ENCODE data around the gene TMEM164.

Gene TMEM164

DNA sequence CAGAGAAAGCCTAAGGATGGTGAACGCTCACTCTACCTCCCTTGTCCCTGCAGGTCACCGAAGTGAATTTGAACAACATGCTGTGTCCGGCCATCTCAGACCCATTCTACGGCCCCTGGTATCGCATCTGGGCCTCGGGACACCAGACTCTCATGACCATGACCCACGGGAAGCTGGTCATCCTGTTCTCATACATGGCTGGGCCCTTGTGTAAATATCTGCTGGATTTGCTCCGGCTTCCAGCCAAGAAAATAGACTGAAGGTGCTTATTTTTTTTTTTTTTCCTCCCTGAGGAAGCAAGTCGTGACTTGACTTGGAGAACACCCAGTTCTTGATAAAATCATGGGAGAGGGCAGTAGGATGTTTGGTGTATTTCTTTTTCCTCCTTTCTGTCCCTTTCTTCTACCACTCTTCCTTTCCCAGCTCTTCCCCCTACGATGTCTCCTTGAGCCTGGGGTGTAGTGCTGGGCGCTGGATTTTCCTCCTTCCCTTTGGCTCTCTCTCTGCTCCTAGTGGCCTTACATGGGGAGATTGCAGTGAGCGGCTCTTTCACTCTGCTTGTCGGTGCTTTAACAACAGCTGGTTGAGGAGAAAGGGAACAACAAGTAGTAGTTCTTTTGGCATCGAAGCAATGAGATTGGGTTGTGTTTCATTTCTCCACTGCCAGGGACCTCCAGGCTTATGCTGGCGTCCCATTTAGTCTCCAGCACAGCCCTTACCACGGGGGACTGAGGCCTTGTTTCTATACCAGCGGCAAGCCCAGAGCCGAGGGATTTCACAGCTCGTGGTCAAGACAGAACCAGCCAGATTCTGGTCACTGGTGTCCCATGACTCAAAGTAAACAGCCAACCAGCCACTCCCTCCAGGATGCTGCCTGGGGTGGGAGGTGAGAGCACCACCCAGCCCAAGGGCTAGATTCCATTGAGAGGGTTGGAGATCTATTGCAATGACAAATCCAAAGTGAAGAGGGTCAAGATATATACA lies 170.6 kb downstream of the TMEM164 start:
- DNase-seq: no peak

DNA sequence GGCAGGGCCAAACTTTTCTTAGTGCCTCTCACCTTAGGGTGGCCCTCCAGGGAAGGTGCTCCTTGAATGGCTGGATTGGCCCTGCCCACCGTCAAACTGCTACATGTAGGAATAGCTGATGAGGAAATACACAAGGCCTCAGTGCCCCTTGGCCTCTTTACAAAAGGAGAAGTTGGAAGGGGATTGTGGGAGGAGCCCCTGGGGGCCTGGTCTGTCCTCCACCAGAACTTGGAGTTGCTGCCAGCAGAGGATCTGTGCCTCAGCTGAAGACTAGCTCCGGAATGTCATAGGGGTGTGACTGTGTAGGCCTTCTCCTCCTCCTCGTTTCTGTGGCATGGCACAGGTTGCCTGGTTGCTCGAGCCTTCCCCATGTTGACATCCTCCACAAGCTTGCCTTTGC lies 172.2 kb downstream of the TMEM164 start:
- no peak for DNase-seq

DNA sequence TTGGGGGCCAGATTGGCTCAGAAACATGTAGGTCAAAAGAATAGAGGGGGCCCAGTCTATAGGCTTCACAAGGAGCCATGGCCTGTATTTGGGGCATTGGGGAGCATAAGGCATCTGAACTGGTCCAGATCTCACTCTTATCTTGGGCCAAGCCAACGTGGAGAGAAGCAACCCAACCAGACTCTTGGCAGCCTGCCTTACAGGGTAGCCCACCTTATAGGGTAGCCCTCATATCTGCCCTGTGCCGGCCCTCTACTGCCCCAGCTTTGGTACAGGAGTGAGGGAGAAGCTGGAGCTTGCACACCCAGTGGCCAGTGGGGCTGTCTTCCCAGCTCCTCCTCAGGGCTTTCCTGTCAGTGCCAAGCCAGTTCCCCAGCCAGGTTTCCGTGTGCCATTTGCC lies 172.8 kb downstream of the TMEM164 start:
- no peak for DNase-seq

DNA sequence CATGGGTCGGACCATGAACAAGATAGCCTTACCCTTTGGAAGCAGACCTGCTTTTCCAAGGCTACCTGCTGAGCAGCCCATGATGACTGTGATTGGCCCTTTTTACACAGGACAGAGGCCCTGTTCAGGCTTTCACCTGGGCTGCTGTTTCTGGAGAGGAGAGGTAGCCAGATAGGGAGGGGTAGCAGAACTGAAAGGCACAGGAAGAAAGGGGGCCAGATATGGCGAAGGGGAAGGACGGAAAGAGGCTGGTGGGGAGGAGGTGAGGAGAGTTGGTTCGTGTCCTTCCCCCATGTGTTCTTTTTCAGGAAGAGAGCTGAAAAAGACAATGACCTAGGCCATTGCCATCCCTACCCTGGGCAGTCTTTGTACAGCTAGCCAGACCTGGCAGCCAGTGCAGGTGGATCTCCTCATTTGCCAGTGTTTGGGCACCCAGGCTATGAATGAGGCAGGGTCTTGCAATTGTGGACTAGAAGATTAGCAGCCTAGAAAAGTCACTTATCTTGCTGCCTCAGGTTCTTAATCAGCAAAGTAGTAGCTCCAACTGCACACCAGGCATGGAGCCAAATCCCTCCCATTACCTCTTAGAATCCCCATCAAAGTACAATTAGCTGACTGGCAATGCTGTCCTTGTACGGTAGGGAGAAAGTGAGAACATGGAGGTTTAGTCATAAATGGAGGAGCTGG lies 175.4 kb downstream of the TMEM164 start:
- DNase-seq: no peak

DNA sequence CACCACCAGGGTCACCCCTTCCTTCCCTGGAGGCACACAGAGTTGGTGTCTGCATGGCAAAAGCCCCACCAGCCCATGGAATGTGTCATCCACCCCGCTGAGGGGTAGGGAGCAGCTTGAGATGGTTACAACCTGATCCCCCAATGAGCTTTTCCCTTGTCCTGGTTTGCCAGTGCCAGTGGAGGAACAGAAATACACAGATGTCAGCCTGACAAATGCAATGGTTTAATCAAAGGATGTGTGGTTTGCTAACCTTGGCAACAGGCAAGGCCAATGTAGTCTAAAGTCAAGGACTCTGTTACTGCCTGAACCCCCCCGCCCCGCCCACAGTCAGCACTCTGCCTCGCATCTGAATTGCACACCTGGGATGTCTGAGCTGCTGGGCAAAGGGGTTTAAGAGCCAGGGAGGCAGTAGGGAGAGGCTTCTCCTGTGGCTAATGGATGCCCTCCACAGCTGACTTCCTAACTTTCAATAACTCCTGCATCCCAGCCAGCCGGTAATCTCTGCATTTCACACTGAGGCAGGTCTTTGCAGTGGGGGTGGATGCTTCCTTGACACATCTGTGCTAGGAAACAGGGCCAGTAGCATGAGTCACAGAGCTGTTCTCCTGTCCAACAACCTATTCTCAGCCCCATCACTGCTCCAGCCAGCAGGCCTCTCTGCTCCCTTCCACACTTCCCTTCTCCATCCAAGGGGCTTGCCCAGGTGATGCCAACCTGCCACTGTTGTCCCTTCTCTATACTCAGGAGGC lies 177.4 kb downstream of the TMEM164 start:
- peak; percentile 48 for DNase-seq

DNA sequence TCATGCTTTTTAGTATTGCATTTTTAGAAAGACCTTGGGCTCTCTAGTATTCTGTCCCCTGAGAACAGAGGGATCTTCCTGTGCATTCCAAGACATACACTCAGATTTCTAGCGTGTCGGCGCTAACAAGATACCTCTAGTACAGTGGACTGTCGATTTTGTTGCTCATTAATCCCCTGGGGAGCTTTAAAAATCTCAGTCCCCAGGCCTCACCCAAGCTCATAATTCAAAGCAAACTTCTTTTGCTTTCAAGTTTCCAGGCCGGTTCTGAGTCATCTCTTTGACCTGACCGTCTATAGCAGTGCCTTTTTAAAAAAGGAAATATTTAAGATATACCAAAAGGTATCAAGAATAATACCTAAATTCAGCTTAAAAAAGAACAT lies 178.0 kb downstream of the TMEM164 start:
- no peak for DNase-seq

DNA sequence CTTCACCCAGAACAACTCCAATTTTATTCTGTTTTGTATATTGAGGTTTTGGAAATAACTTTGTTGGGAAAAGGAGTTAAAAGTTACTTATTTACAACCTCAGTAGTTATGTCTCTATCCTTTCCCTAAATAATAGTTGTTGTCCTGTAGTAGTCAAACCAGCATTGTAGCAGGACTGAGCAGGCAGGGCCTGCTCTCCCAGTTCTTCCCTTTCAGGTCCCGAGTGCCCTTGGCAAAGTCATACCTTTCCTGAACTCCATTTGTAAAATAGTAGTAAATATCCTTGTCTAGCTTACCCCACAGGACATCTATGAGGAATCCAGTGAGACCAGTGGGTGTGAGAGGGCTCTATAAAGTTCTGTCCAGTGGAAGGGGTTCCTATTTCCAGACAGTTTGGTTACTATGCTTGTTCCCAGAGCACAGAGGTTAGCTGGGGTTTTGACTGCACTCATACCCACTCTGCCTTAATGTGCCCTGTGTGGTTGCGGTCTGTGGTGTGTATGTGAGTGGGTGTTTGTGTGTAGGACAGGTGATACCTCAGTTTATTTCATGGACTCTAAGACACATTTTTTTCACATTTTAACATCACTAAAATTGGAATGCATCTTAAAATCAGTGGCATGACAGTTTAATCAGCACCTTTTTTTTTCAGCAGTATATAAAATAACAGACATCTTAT lies 178.7 kb downstream of the TMEM164 start:
- DNase-seq: no peak

DNA sequence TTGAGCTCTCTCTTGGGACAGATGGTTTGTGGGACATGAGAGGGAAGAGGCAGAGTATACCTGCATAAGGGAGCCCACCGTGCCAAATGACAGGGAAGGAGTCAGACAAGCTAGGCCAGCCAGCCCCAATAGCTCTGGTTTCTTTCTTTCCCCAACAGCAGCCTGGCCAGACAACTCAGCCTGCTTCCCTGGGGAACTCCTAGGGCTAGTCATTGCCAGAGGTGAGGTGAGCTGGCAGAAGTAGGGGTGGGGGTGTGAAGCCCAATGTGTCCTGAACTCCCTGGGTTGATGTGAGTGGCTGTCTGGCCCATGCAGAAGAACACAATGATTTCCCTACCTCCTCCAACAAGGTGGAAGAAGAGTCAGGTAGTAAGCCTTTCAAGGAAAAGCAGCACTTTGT lies 179.4 kb downstream of the TMEM164 start:
- no peak for DNase-seq

DNA sequence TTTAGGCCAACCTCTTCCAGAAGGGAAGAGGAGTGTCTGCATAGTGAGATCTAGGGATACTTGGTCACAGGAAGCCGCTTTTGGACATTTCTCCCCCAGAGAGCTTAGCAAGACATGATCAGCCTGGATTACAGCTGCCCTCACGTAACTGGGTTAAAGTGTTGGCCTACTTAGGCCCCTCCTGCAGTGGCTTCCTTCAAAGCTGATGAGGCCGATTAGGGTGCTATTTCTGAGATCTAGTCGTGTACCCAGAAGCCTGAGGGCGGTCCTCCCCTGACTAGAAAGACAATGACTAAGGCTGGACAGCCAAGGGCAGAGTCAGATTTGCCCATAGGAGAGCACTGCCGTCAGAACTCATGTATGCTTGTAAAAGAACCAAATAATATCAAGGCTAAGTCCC lies 180.0 kb downstream of the TMEM164 start:
- no peak for DNase-seq

DNA sequence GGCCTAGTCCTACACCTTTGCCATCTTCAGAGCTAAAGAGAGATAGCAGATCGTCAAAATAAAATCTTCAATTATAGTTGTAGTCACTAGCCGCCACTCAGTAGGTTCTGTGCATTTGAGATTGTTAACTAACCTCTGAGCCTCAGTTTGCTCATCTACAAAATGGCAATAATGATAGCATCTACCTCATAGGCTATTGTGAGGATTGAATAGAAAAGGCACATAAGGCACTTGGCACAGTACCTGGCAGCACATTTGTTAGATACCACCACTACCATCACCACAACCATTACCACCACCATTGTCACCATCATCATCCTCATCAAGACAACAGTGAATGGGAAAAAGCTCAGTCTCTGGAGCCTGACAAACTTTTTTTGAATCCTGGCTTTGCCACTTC lies 180.4 kb downstream of the TMEM164 start:
- DNase-seq: no peak

DNA sequence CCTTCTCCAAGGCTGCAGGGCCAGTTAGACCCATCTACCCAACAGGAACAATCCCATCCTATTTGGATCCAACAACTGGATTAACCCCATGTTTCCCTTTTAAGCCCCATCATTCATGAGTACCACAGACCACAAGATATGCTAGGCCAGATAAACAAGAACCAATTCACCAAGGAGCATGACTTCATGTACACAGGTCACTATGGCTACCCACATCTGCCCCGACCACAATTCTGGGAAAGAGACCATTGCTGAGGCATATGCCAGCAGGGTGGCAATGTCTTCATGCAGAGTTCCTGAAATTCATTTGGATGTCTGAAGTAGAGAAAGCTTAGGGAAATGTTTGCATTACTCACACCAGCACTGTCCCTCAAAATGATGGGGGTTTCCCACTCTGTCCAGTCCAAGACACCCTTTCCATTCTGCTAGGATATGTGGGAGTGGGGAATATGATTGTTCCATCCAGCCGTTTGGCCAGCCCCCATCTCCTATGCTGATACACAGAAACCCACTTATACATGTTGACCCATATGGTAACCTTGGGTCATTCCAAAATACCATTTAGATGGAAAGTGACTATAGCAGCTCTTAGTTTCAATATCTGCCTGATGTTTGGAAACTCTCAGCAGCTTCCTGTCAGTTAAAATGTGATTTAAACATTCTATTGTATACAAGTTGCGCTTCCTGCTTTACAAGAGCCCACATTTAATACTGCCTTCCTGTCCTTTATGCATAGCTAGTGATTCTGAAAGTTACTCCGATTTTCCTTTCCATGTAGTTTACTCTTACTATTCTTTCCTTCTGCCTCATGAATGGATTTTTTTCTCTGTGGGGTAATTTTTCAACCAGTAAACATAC lies 186.0 kb downstream of the TMEM164 start:
- DNase-seq: no peak

DNA sequence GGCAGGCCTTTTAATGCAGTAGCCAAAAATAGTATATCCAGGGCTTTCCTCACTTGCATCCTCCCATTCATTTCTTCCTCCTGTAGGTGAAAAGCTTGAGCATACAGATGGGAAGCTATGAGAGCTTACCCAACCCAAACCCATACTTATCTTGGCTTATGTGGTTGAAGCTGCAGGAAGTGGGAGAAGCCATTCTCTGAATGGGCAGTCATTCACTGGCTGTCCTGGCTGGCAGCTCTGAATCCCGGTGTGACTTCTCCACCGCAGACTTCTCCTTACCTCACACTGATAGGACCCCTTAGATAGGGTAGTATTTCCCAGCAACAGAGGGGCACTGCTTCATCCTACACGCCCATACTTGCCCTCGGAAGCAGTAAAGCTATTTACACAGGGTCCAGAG lies 189.6 kb downstream of the TMEM164 start:
- DNase-seq: no peak

DNA sequence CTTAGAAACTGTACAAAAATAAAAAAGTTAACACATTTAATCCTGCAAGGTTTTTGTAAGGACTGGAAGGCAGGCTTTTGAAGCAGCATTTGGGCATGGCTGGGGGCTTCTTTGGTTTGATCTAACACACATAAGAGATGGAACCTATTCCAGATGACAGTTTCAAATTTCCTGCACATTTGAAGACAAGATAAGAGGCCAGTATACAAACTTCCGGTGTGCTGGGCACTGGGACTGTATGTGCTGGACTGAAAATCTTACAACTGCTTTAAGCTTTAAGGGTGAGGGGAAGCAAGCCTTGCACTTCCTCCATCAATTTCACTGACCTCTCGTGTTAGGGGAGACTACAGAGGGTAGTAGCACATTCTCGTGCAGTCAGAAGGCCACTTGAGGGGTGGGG lies 192.1 kb downstream of the TMEM164 start:
- no peak for DNase-seq

DNA sequence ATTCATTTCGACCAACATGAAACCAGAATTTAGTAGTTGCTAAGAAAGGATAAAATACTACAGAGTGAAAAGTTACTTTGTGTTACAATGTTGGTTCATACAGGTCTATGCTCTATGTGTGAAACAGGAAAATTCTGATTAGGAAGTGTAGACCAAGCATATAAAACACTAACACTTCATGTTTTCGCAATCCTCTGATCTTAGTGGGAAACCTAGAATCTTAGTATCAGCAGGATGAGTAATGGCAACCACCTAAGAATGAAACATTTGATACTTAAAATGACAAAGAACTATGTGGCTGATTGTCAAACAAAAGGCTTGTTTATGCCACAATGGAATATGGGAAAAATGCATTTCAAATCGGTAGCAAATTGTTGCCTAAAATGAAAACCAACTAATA lies 198.9 kb downstream of the TMEM164 start:
- DNase-seq: no peak

DNA sequence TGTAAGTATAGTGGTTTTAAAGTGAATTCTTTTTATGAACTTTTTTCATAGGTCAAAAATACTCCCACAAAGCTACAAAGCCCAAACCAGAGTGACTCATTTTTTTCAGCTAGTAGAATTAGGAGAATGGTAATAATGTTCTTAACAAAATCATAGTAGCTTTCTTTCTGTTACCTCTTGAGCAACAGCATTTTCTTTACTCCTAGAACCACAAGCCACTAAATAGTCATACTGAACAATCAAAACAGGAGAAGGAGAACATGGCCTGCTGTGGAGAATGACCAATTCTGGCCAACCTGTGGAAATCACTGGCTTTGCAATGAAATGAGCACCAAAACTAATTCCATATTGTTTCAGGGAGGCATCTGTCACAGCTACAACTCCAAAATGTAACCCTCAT lies 202.1 kb downstream of the TMEM164 start:
- DNase-seq: no peak

DNA sequence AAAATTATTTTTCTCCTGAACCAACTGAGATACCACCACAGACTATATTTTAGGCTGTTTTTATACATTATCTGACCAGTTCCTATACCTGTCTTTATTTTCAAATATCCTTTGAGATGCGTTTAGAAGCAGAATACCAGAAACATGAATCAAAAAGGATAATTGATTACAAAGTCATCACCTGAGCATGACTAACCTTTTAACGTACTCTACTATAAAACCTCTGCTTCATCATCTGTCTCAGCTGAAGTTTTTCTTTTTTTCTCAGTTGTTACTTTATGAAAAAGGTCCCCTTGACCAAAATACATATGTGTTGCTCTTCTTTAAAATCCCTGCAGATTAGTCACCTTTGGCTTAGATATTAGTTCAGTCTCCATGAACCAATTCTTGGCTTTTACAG lies 205.2 kb downstream of the TMEM164 start:
- no peak for DNase-seq

DNA sequence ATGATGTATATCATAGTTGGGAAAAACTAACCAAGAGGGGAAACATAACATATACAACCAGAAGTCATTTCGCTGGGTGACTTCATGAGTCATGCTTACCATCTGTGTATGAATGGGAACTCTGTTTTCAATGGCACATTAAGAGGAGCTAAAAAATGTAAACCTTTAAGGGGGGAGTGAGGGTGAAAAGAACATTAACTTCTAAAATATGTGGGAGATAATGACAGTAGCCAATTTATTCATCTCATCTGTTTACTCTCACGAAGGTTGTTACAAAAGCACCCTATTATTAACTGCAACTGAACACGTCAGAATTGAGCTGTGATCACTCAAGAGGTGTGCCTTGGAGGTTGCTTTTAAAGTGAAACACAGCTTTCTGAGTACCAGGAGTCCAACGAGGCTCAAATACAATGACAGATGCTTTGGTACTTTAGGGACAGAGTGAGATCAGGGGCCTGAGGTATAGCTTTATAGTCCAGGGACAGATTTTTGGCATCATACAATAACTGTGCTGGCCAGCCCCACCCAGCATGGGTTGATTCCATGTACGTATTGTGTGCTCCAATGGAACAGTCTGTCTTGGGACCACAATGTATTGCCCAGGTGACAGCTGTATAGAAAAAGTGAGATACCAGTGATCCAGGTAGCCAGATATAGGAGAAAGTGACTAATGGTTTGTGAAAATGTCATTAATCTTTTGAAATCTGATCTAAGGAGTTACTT lies 207.7 kb downstream of the TMEM164 start:
- no peak for DNase-seq

DNA sequence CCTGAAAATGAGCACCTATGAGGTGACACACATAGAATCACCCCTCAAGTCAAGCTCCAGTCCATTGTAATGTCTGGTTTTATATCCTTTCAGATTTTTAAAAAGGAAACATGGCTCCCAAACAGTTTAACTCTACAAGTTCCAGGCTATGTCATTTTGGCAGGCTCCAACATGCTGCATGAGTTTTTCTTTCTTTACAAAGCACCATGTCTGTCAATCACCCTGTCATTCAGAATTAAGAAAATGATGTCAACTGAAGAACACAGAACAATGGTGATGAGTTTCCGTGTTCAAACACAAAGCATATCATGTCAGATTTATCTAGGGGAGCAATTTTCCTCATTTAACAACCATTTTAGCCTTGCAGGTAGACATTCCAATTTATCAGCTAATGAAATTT lies 208.4 kb downstream of the TMEM164 start:
- no peak for DNase-seq

DNA sequence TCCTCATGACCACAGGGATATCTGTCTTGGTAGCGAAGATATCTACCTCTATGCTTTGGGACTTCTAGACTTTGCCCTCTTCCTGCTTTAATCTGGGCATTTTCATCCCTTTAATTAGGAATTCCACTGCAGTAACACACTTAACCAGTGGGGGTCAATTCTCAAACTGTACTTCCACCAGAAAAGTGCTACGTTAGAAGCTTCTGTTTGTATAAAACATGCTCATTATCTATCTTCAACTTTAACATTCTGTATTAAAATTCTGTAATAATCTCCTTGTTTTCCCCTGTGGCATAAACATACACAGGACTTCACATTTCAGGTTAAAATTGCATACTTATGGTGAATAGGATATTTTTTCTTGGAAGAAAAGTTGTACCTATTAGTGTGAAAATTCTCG lies 209.4 kb downstream of the TMEM164 start:
- no peak for DNase-seq

DNA sequence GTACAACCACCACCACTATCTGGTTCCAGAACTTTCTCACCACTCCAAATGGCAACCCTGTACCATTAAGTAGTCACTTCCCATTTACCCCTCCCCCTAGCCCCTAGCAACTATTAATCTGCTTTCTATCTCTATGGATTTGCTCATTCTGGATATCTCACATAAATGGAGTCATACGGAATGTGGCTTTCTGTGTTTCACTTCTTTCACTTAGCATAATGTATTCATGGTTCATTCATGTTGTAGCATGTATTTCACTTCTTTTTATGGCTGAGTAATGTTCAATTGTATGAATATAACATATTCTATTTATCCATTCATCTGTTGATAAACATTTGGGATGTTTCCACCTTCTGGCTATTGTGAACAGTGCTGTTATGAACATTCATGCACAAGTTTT lies 210.3 kb downstream of the TMEM164 start:
- no peak for DNase-seq

DNA sequence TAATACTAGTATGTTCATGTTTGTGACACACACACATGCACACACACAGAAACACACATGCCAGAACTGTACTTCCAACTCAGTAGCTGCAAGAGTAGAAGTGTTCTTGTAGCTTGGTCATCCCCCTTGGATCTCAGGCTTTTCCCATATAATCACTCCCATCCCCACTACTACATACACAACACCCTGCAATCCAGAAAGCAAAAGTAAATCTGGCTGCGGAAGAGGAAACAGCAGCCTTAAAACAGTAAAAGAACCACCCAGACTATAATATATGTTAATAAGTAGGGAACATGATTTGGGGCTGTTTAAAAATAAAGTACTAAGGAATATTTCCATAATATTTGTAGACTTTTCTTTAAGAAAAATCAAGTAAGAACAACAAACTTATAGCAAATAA lies 211.8 kb downstream of the TMEM164 start:
- no peak for DNase-seq
